Left cardiac atrium (tissue), 4 donors: Measurements from ENCODE around the gene HCFC1R1. TPM values are rescaled to one million over a fixed set of nuclear protein-coding genes. Genes with fewer than 3 reads are reported as not detected.

Experiments
- ATAC-seq, 2 donors: fragments of 200-7000 bp; cut with Tn5 transposase; one replicate each; pipeline ENCODE4 v1.9.1; 2020; ENCODE audit warnings: mild to moderate bottlenecking in 2 of 2, moderate library complexity in 2 of 2
- DNase-seq: peaks from one replicate; pipeline ENCODE4 v3.0.0-alpha.2; 2020
- intact Hi-C, 2 donors: fragments of 100-400 bp; cut with DNase I; formaldehyde crosslinking; loops; one replicate each; pipeline versions ENCODE4 v1.14.1 to v1.15.1; 2022 to 2023
- total RNA-seq, 2 donors: library from RNA; stranded (reverse); fragmentation: NEBNext Ultra II Directional; extraction: Animal tissue kit (Norgen Biotek cat#: 25700); gene quantifications; one replicate each; pipeline ENCODE4 v1.2.1, GENCODE V29; 2021
- donor health status: DM: no; HTN: yes; CAD: no.
- donor health status: DM: no; HTN: yes; CAD: no; lungs with severe emphysema.
- donor health status: DM: yes; HTN: yes; CAD: no.
- donor health status: Dilated cardiomyopathy.

The HCFC1R1 gene
- total RNA-seq, 2 donors from 2014 or later = 28.4 to 46.1 TPM

GRCh38 chr16:3023415-3023668, 400 bp downstream of the HCFC1R1 start:
- DNase-seq = peak; percentile 64
- intact Hi-C loops = no loop called here
- ATAC-seq = peak; percentile 0 to 6

DNA sequence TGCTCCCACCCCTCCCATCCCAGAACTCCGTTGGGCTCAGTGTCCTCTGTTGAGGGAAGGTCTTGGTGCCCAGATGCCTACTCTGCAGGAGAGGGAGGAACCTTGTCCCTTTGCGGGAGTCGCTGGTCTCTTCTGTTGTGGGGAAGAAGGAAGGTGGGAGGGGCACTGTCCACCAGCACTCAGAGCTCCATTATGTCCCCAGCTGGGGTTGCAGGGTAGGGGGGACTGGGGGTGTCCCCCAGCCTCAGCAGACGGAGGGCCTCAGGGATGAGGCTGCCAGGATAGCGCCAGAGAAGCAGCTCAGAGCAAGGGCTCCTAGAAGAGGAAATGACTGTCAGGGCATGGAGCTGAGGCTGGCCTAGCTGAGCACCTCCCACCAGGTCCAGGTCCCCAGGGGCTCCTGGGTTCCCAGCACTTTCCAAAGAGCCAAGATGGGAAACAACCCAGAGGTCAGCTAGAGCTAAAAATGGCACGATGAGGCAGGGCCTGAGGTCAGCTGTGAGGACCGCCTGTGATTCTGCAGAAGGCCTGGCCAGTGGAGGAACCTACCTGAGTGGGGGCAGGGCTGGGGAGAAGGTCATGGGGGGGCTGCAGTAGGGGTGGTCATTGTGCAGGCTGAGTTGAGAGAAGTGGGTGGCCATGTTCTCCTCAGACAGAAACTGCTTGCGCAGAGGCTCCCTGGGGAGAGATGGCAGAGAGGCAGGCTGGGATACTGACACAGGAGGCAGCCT, 893 bp downstream of the HCFC1R1 start:
- ATAC-seq (peak in 1 of 2 donors; percentile 1), DNase-seq (no peak)
- intact Hi-C loops = no loop called here

GRCh38 chr16:3022208-3022683, 1.5 kb downstream of the HCFC1R1 start:
- DNase-seq (peak; percentile 93), ATAC-seq (peak; percentile 34 to 54)
- intact Hi-C loops = no loop called here

- DNase-seq = peak; percentile 88
- peak; percentile 45 to 56 for ATAC-seq
- intact Hi-C loops = no loop called here
Measured at GRCh38 chr16:3021449-3022207, 2.1 kb downstream of the HCFC1R1 start.

- intact Hi-C loops = no loop called here
- peak; percentile 81 for DNase-seq
- ATAC-seq = peak; percentile 41 to 42
Measured at GRCh38 chr16:3020604-3021448, 2.9 kb downstream of the HCFC1R1 start.

- ATAC-seq = peak; percentile 22 to 54
- DNase-seq = peak; percentile 84
- intact Hi-C loops = no loop called here
Measured at GRCh38 chr16:3020247-3020603, 3.5 kb downstream of the HCFC1R1 start, which contains the start of gene TNFRSF12A. TSS of gene TNFRSF12A (plus strand) at chr16:3020368. CDS start at chr16:3020398, 30 bp downstream.

DNA sequence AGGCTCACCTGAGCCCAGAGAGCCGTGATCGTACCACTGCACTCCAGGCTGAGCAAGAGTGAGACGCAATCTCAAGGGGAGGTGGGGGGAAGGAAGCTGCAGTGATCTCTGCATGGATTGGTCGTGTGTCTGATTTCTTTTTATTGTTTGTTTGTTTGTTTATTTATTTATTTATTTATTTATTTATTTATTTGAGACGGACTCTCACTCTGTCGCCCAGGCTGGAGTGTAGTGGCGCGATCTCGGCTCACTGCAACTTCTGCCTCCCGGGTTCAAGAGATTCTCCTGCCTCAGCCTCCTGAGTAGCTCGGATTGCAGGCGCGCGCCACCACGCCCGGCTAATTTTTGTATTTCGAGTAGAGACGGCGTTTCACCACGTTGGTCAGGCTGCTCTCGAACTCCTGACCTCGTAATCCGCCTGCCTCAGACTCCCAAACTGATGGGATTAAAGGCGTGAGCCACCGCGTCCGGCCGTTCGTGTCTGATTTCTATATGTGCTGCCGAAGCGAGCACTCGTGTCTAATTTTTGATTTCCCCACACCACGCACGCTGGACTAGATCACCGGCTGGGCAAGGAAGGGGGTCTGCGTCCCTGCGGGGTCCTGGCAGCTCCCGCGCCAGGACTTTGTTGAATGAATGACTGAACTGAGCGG, 4.0 kb downstream of the HCFC1R1 start:
- ATAC-seq = no peak
- intact Hi-C loops = no loop called here

DNA sequence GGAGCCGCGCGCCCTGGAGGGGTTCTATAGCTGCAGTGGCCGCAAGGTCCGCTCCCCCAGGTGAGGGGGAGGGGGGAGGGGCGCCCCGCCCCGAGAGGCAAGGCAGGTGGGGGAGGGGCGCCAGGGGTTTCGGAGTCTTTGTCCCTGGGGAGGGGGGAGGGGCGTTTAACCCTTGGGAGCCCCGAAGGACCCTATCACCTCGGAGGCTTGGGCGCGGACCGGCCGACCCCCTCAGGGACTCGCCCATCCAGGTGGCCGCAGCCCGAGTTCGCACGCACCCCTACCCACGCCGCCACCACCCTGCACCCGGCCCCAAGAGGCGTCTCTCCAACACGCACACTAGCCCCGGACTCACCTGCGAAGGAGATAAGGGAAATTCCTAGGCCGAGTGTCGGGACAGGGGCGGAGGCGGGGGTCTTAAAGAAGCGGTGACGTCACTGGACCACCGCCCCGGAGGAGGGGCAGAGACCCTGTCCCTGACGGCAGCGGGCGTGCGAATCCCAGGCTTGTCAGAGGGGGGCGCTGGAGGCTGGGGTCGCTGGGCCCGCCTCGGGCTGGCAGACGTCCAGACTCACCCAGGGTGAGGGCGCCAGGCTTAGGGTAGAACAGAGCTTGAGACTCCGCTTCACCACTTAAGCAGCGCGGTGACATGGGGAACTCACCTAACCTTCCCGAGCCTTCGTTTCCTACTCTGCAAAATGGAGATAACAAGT, 5.8 kb downstream of the HCFC1R1 start, which contains the start of gene CLDN6:
TSS of gene CLDN6 (minus strand) at position 390 of the 713 bp plus-strand sequence. CDS start 2,162 bp downstream, outside the sequence.
- ATAC-seq = no peak
- DNase-seq = no peak
- intact Hi-C loops = no loop called here

More for the DNA sequence above, 4.0 kb downstream of the HCFC1R1 start:
- DNase-seq = no peak

- no peak for ATAC-seq
- DNase-seq = no peak
- intact Hi-C loops = no loop called here
Measured at GRCh38 chr16:3017344-3017743, 6.4 kb downstream of the HCFC1R1 start.

DNA sequence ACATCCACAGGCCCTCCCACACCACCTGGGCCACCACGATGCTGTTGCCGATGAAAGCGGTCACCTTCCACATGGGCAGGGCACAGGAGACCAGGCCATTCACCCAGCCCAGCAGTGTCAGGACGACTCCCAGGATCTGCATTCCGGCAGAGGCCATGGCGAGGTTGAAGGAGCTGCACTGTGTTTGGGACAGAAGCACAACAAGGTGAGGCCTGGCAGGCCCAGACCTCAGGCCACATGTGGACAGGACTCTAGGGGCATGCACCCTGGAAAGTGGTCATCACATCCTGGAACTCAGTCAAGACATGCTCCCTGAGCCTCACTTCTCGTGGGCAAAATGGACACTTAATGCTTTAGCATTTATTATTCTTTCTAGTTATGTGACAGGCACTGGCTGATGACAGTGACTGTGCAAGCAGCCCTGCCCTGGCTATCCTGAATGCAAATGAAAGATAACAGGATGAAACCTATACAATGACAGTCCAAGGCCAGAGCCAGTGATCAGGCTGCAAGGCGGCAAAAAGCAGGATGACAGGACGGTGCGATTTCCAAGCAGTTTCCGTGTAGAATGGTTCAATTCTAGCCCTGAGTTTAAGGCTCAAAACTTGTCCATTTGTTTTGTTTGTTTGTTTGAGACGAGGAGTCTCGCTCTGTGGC, 7.7 kb downstream of the HCFC1R1 start:
- intact Hi-C loops = no loop called here
- ATAC-seq = no peak
- DNase-seq = no peak

DNA sequence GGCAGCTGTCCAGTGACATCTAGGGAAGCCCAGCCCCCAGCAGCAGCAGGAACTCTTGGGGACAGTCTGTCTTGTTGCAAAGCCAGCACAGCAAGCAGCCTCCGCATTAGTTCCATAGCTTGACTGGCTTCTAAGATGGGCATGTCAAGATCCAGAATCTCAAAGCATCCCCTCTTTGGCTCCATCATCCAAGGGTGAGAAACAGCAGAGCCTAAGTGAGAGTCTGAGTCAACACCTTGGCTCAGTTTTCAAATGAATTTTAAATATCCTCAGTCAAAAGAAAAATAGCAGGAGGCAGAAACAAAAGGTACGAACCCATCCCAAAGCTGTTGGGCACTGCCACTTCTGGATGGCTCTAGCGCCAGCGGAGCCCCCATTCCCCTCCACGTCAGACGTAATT, 8.8 kb downstream of the HCFC1R1 start:
- intact Hi-C loops = no loop called here
- no peak for ATAC-seq
- DNase-seq = no peak

DNA sequence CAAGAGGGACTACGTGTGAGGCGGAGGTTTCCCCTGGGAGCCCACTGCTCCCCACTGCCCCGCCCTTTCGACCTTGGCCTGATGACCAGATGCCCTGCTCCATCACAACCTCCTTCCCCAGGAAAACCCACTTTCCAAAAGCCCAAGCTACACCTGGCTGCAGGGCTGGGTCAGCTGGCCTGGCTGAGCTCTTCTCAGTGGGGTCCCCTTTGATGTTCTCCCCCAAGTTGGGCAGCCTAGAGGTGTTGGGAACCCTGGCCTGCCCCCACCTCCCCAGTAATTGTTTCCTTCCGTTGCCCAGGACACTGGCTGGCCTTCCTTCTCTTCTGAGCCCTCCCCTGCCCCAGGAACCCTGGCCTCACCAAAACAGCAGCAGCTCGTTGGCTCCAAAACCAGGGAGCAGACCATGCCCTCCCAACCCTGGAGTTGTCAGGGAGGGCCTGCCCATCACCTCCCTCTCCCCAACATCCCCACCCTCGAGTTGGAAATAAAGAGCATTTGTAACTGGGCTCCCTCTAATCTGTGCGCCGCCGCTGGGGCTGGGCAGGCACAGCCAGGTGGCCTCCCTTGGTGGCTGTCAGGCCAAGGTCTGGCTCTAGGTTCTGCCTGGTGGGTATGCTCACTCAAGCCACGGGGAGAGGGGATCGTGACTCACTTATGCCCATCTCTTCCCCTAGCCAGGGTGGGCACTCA, 9.6 kb downstream of the HCFC1R1 start:
- DNase-seq (no peak), ATAC-seq (no peak)
- intact Hi-C loops = no loop called here

- ATAC-seq (no peak), DNase-seq (no peak)
- intact Hi-C loops = no loop called here
Measured at GRCh38 chr16:3013491-3013951, 10.2 kb downstream of the HCFC1R1 start.

DNA sequence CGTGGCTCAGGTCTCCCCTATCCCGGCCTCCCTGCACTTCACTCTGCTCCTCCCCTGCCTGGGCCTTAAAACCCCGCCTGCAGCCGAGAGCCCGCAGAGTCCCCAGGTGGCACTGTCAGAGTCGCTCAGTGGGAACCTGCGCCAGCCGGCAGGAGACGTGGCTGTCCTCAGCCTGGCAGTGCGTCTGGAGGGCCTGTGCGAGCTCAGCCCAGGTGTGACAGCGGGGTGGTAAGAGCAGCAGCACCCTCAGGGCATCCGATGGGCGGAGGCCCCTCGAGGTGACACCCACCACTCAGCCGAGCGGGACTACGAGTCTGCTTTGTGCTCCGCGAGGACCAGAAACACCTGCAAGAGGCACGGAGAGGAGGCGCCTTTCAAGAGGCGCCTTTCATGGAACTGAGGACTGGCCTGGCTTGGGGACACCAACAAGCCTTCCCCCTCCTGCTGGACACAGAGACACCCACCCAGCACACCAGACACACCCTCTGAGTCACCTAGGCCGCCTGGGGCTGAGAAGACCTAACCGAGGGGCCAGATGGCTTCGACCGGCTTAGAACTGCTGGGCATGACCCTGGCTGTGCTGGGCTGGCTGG, 10.8 kb downstream of the HCFC1R1 start, which contains the start of gene CLDN9:
TSS of gene CLDN9 (plus strand) at position 96 of the 593 bp plus-strand sequence. CDS start at position 536, 440 bp downstream.
- ATAC-seq = no peak
- intact Hi-C loops = no loop called here

GRCh38 chr16:3012246-3012645, 11.5 kb downstream of the HCFC1R1 start:
- no peak for DNase-seq
- ATAC-seq = no peak
- intact Hi-C loops = no loop called here

More for the DNA sequence above, 10.8 kb downstream of the HCFC1R1 start, which contains the start of gene CLDN9:
- DNase-seq = no peak

DNA sequence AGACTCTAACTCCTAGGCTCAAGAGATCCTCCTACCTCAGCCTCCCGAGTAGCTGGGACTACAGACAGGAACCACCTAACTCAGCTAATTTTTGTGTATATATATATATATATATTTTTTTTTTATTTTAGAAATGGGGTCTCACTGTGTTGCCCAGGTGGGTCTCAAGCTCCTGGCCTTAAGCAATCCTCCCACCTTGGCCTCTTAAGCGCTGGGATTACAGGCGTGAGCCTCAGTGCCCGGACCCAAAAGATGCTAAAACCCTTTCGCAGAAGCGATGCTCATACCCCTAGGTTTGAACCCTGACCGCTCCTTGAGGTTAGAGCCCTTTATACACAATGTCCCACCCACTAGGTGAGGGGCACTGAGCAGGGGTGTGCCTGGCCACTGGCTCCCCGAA, 13.2 kb downstream of the HCFC1R1 start:
- DNase-seq = no peak
- intact Hi-C loops = no loop called here
- no peak for ATAC-seq
